Measurements from ENCODE around the gene MAP1LC3B2.

MAP1LC3B2 gene

GRCh38 chr12:116578051-116578450 is 18.9 kb downstream of the MAP1LC3B2 start:
- H3K4me3 ChIP-seq (ENCODE audit: control insufficient read depth, low read depth, low read length) = no peak overlapping the region
- DNase-seq (ENCODE audit: low read depth) = no peak
- TF ChIP-seq CTCF (conservative IDR thresholded peaks at IDR 0.05; ENCODE audit: control insufficient read depth, insufficient read depth, low read depth, low read length) = no peak

- no peak for TF ChIP-seq CTCF (conservative IDR thresholded peaks at IDR 0.05; ENCODE audit: control insufficient read depth, insufficient read depth, low read depth, low read length)
- DNase-seq (ENCODE audit: low read depth) = peak; percentile 80
- no peak overlapping the region for H3K4me3 ChIP-seq (ENCODE audit: control insufficient read depth, low read depth, low read length)
Observed at GRCh38 chr12:116582610-116583009, 23.4 kb downstream of the MAP1LC3B2 start.

GRCh38 chr12:116583129-116583694 is 24.0 kb downstream of the MAP1LC3B2 start:
- DNase-seq (ENCODE audit: low read depth) = no peak
- no peak for TF ChIP-seq CTCF (conservative IDR thresholded peaks at IDR 0.05; ENCODE audit: control insufficient read depth, insufficient read depth, low read depth, low read length)
- no peak overlapping the region for H3K4me3 ChIP-seq (ENCODE audit: control insufficient read depth, low read depth, low read length)

- DNase-seq (ENCODE audit: low read depth) = no peak
- no peak overlapping the region for H3K4me3 ChIP-seq (ENCODE audit: control insufficient read depth, low read depth, low read length)
- TF ChIP-seq CTCF (conservative IDR thresholded peaks at IDR 0.05; ENCODE audit: control insufficient read depth, insufficient read depth, low read depth, low read length) = no peak
Observed at GRCh38 chr12:116587270-116587669, 28.1 kb downstream of the MAP1LC3B2 start.

- no peak overlapping the region for H3K4me3 ChIP-seq (ENCODE audit: control insufficient read depth, low read depth, low read length)
- no peak for DNase-seq (ENCODE audit: low read depth)
- TF ChIP-seq CTCF (conservative IDR thresholded peaks at IDR 0.05; ENCODE audit: control insufficient read depth, insufficient read depth, low read depth, low read length) = no peak
Observed at GRCh38 chr12:116588390-116589028, 29.3 kb downstream of the MAP1LC3B2 start.

GRCh38 chr12:116589581-116589980 is 30.4 kb downstream of the MAP1LC3B2 start:
- DNase-seq (ENCODE audit: low read depth) = no peak
- TF ChIP-seq CTCF (conservative IDR thresholded peaks at IDR 0.05; ENCODE audit: control insufficient read depth, insufficient read depth, low read depth, low read length) = no peak
- H3K4me3 ChIP-seq (ENCODE audit: control insufficient read depth, low read depth, low read length) = no peak overlapping the region
